ENCODE data around the gene GYPA. TPM values are rescaled to one million over a fixed set of nuclear protein-coding genes. Genes with fewer than 3 reads are reported as not detected.
"Not testable (repeated sequence)": the region's sequence is repeated elsewhere in the genome, so short reads cannot be mapped to it uniquely, and the experiment has no call there.

GYPA gene
- total RNA-seq (2013; cell fraction: nucleolus; rRNA removed) = not detected in 2 replicates
- not detected in 2 replicates for total RNA-seq (2014; rRNA removed)
- total RNA-seq (2014; rRNA removed; fragmentation: Illumina TruSeq; extraction: Trizol) = not detected in 2 replicates
- not detected in 2 replicates for total RNA-seq (2021)
- polyA plus RNA-seq (2011; ENCODE audit: low read depth) = not detected
- polyA plus RNA-seq (2011; rRNA removed) = not detected in 2 replicates
- polyA plus RNA-seq (2011; cell fraction: cytosol; rRNA removed) = not detected in 2 replicates
- not detected in 2 replicates for polyA plus RNA-seq (2011; cell fraction: nucleus; rRNA removed)
- polyA plus RNA-seq (2012) = not detected in 2 replicates
- not detected in 2 replicates for polyA plus RNA-seq (2014; fragmentation: Illumina TruSeq; extraction: Trizol)
- polyA plus RNA-seq (2014; fragmentation: Nextera tagmentation; extraction: Ambion mirVana) = not detected
- polyA plus RNA-seq (2014; rRNA removed) = not detected in 2 replicates
- polyA plus RNA-seq (2016; fragmentation: Nextera tagmentation; extraction: Ambion mirVana) = not detected
- polyA minus RNA-seq (2011; rRNA and poly(A)+ RNA removed) = not detected in 2 replicates
- polyA minus RNA-seq (2011; cell fraction: cytosol; rRNA and poly(A)+ RNA removed) = not detected in 2 replicates
- not detected in 2 replicates for polyA minus RNA-seq (2011; cell fraction: nucleus; rRNA and poly(A)+ RNA removed)
- Bru-seq, nascent RNA = not detected
- BruChase-seq, experiment 1, labeled RNA remaining after a 6-hour chase = not detected
- percentile 18 among the genes with signal in this experiment for BruChase-seq, experiment 2, labeled RNA remaining after a 2-hour chase
- long read RNA-seq, experiment 1 = 0 reads
- long read RNA-seq, experiment 2 = 0 reads

DNA sequence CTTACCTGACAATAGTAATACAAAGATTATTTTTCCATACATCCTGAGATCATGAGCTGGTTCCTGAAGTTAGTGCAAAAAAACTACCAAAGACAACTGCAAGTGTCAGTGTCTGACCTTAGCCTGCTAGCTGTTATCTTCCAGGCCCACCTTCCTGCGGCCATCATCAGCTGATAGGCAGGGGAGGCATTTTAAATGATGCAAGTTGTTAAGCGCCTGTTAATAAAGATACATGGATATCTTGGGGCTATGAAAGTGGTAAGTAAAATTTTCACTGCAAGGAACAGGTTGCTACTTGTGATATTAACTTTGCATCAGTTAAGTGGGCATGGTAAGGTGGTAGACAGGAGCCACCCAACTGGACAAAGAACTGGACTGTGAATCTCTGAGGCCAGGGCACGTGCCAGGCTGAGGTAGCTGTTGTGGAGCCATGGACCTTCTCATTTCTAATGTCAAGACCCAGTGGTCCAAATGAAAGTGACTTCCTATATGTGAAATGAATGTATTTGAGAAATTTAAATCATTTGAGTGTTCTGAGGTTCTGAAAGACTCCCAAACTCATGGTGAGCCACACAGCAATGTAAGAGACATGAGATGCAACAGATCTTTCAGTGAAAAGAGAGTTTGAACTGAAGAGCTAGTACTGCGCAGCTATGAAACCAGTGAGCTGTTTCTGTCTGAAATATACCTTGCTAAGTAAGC, at the start of gene GYPA:
Gene GYPA, minus strand, starts transcription at position 125 of the 702 bp plus-strand sequence. Its CDS starts 83 bp downstream, at position 42.
- POLR2A ChIA-PET; H3K79me2 ChIP-seq (ENCODE audit: control insufficient read depth, insufficient read depth, low read length); SMC1A ChIA-PET (ENCODE audit: uncharacterized antibody, unreplicated experiment); H4K20me1 ChIP-seq (ENCODE audit: control insufficient read depth, insufficient read depth); H2AFZ ChIP-seq (ENCODE audit: control insufficient read depth, low read depth, low read length); H3K4me2 ChIP-seq (ENCODE audit: control insufficient read depth, insufficient read depth); BruUV-seq (replicated peaks); H3K27ac ChIP-seq (ENCODE audit: control insufficient read depth, insufficient read depth); DNase-seq (ENCODE audit: low read depth, low spot score); ATAC-seq; H3K9ac ChIP-seq (ENCODE audit: control insufficient read depth, insufficient read depth, low read length); FAIRE-seq; H3K27me3 ChIP-seq (replicated peaks in 1 of 2; ENCODE audit: control insufficient read depth in 2 of 2, insufficient read depth in 2 of 2, low read length in 1 of 2); H3K4me3 ChIP-seq; in situ Hi-C loops (cut with MboI); H3K36me3 ChIP-seq (ENCODE audit: control insufficient read depth in 2 of 2, insufficient read depth in 2 of 2, low read length in 1 of 2); H3K4me1 ChIP-seq (ENCODE audit: control insufficient read depth, insufficient read depth, low read length); H3K9me3 ChIP-seq (replicated peaks; ENCODE audit: control insufficient read depth, insufficient read depth, low read length): not testable (repeated sequence)
- ChIA-PET RAD21 (ENCODE audit: unreplicated experiment) (interaction anchor here (0.6 kb wide), 1 partner anchor 1283 kb away, joined by 3 read pairs; no protein-coding TSS in a partner anchor), CTCF (interaction anchor here (0.8 kb wide), 1 partner anchor 39 kb away, joined by 4 read pairs; no protein-coding TSS in a partner anchor)
- intact Hi-C loops (cut with micrococcal nuclease; ENCODE audit: unreplicated experiment) = loop anchor here (10.0 kb wide), 1 partner anchor 586 kb away; no protein-coding TSS in a partner anchor
- WGBS (ENCODE audit: insufficient coverage, insufficient replicate concordance, low lambda C conversion rate, missing lambda C conversion rate) = 46% methylated on average over 4 of the region's 4 CpGs

DNA sequence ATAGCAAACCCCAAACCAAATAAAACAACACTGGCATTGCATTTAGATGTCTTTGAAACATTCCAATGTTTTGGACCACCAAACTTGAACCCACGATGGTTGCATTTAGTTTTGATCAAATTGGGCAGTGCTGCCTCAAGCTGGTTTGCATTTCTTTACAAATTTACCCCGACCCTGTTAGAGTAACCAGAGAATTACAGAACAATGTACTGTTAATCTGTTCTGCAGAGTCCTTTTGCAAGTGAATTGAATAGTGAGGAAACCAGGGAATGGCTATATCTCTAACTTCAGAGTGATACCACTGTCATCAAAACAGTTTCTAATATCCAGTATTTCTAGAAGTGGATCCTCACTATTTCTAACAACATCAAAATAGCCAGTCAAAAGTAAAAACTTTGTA, 49.5 kb upstream of the GYPA start:
- FAIRE-seq = no peak
- no peak for DNase-seq (ENCODE audit: low read depth, low spot score)
- Histone ChIP-seq H3K4me3 (no peak overlapping the region), H3K9me3 (replicated peaks; ENCODE audit: control insufficient read depth, insufficient read depth, low read length) (no peaks in the 10 kb centered on the region), H3K9ac (ENCODE audit: control insufficient read depth, insufficient read depth, low read length) (no peak overlapping the region), H3K79me2 (ENCODE audit: control insufficient read depth, insufficient read depth, low read length) (no peaks in the 10 kb centered on the region), H3K27ac (ENCODE audit: control insufficient read depth, insufficient read depth) (no peak overlapping the region), H2AFZ (ENCODE audit: control insufficient read depth, low read depth, low read length) (no peak overlapping the region), H3K27me3 (replicated peaks in 1 of 2; ENCODE audit: control insufficient read depth in 2 of 2, insufficient read depth in 2 of 2, low read length in 1 of 2) (no peaks in the 10 kb centered on the region), H3K4me2 (ENCODE audit: control insufficient read depth, insufficient read depth) (no peak overlapping the region), H3K4me1 (ENCODE audit: control insufficient read depth, insufficient read depth, low read length) (no peaks in the 10 kb centered on the region), H4K20me1 (ENCODE audit: control insufficient read depth, insufficient read depth) (no peaks in the 10 kb centered on the region), H3K36me3 (ENCODE audit: control insufficient read depth in 2 of 2, insufficient read depth in 2 of 2, low read length in 1 of 2) (no peaks in the 10 kb centered on the region)
- in situ Hi-C loops (cut with MboI) (loop anchor here (25.0 kb wide), 1 partner anchor 1422 kb away; the partner anchor contains the start of gene MMAA), intact Hi-C loops (cut with micrococcal nuclease; ENCODE audit: unreplicated experiment) (no loop called here)
- POLR2A ChIA-PET = no interaction called here
- CTCF ChIA-PET = interaction anchor here (0.6 kb wide), 1 partner anchor 1045 kb away, joined by 3 read pairs; no protein-coding TSS in a partner anchor
- RAD21 ChIA-PET (ENCODE audit: unreplicated experiment) = no interaction called here
- SMC1A ChIA-PET (ENCODE audit: uncharacterized antibody, unreplicated experiment) = no interaction called here
- ATAC-seq = no peak
- no peak for TF ChIP-seq HDGF (IDR thresholded peaks at IDR 0.05)
- no peak for TF ChIP-seq TCF7 (IDR thresholded peaks at IDR 0.05; ENCODE audit: borderline replicate concordance)
- no peak for TF ChIP-seq SMC3 (IDR thresholded peaks at IDR 0.05; ENCODE audit: borderline replicate concordance, low read length)
- no peak for TF ChIP-seq SUPT20H (IDR thresholded peaks at IDR 0.05; ENCODE audit: borderline replicate concordance, control insufficient read depth, low read depth, low read length)
- BruUV-seq (replicated peaks) = no TSS peak
- WGBS (ENCODE audit: insufficient coverage, insufficient replicate concordance, low lambda C conversion rate, missing lambda C conversion rate) = 0% methylated on average over 2 of the region's 2 CpGs
